CD14-positive monocyte (primary cell): ENCODE results near the gene GOLGA3. TPM values are rescaled to one million over a fixed set of nuclear protein-coding genes. Genes with fewer than 3 reads are reported as not detected.

Experiments
- DNase-seq, 3 donors: peaks; one replicate each; pipeline ENCODE4 v3.0.0-alpha.2; 2011 to 2022
- H2AFZ ChIP-seq: 2 replicates; pipeline ENCODE4 v1.6.0; 2012; ENCODE audit warnings: mild to moderate bottlenecking, low read depth, low read length, inconsistent platforms; ENCODE audit not compliant: insufficient read depth, poor library complexity, severe bottlenecking
- H3K27ac ChIP-seq, 2 donors: 1 replicate in 1 of 2; 2 replicates in 1 of 2; pipeline ENCODE4 v1.5.1; 2012 to 2013; ENCODE audit warnings: low read length in 2 of 2, control low read depth in 1 of 2, inconsistent platforms in 1 of 2, low read depth in 1 of 2, mild to moderate bottlenecking in 1 of 2
- H3K27me3 ChIP-seq, 2 donors: one replicate each; pipeline versions ENCODE4 v1.6.0 to v1.6.1; 2011 to 2013; ENCODE audit warnings: low read length in 2 of 2; ENCODE audit not compliant: control insufficient read depth in 2 of 2, insufficient read depth in 2 of 2
- H3K36me3 ChIP-seq, 2 donors: replicated peaks in 1 of 2; 1 replicate in 1 of 2; 2 replicates in 1 of 2; pipeline versions ENCODE4 v1.5.1 to v1.6.1; 2012 to 2013; ENCODE audit warnings: low read length in 2 of 2, control low read depth in 1 of 2, inconsistent platforms in 1 of 2, mild to moderate bottlenecking in 1 of 2; ENCODE audit not compliant: insufficient read depth in 2 of 2, control insufficient read depth in 1 of 2
- H3K4me1 ChIP-seq, 2 donors: 1 replicate in 1 of 2; 2 replicates in 1 of 2; pipeline versions ENCODE4 v1.5.1 to v1.6.1; 2012 to 2013; ENCODE audit warnings: low read length in 2 of 2, control low read depth in 1 of 2, inconsistent platforms in 1 of 2, mild to moderate bottlenecking in 1 of 2, moderate library complexity in 1 of 2; ENCODE audit not compliant: insufficient read depth in 2 of 2, control insufficient read depth in 1 of 2
- H3K4me2 ChIP-seq: replicated peaks from 2 replicates; pipeline ENCODE3; 2012; ENCODE audit warnings: low read length, moderate library complexity, mild to moderate bottlenecking; ENCODE audit not compliant: poor library complexity, severe bottlenecking; ENCODE audit errors: extremely low read depth
- H3K4me3 ChIP-seq, 3 experiments: fragments of 200-600 bp in 1 of 3; sonication (generic) in 1 of 3; replicated peaks in 1 of 3; 1 replicate in 2 of 3; 2 replicates in 1 of 3; pipeline ENCODE4 v1.5.1; 2011 to 2013; ENCODE audit warnings: low read length in 3 of 3, mild to moderate bottlenecking in 3 of 3, control low read depth in 2 of 3, low read depth in 2 of 3, inconsistent platforms in 1 of 3, moderate library complexity in 1 of 3
- H3K79me2 ChIP-seq: 2 replicates; pipeline ENCODE4 v1.6.0; 2012; ENCODE audit warnings: mild to moderate bottlenecking, control low read depth, inconsistent platforms, low read length, moderate library complexity; ENCODE audit not compliant: insufficient read depth
- H3K9ac ChIP-seq: 2 replicates; pipeline ENCODE4 v1.6.0; 2017; ENCODE audit warnings: low read length, mild to moderate bottlenecking; ENCODE audit not compliant: insufficient read depth, poor library complexity, severe bottlenecking
- H3K9me3 ChIP-seq, 2 donors: replicated peaks in 1 of 2; 1 replicate in 1 of 2; 2 replicates in 1 of 2; pipeline versions ENCODE4 v1.5.1 to v1.6.1; 2012 to 2013; ENCODE audit warnings: low read length in 2 of 2, control low read depth in 1 of 2; ENCODE audit not compliant: control insufficient read depth in 1 of 2, insufficient read depth in 1 of 2
- H4K20me1 ChIP-seq: 2 replicates; pipeline ENCODE4 v1.6.0; 2012; ENCODE audit warnings: mild to moderate bottlenecking, low read length, control low read depth, moderate library complexity; ENCODE audit not compliant: insufficient read depth
- H3K27ac Mint-ChIP-seq, 7 donors: one replicate each; pipeline ENCODE4 v1.8.0; 2020; ENCODE audit warnings: mild to moderate bottlenecking in 7 of 7, mixed read lengths in 7 of 7, moderate library complexity in 6 of 7, inconsistent platforms in 2 of 7
- H3K27me3 Mint-ChIP-seq, 3 donors: one replicate each; pipeline ENCODE4 v1.8.0; 2021 to 2022; ENCODE audit warnings: low read depth in 3 of 3, mild to moderate bottlenecking in 3 of 3, mixed read lengths in 3 of 3, moderate library complexity in 3 of 3, inconsistent platforms in 1 of 3
- H3K36me3 Mint-ChIP-seq, 2 donors: one replicate each; pipeline ENCODE4 v1.8.0; 2020; ENCODE audit warnings: mixed read lengths in 2 of 2, inconsistent platforms in 1 of 2, mild to moderate bottlenecking in 1 of 2
- H3K4me1 Mint-ChIP-seq: one replicate; pipeline ENCODE4 v1.8.0; 2020; ENCODE audit warnings: mild to moderate bottlenecking, mixed read lengths
- H3K4me3 Mint-ChIP-seq, 2 donors: one replicate each; pipeline ENCODE4 v1.8.0; 2020; ENCODE audit warnings: mild to moderate bottlenecking in 2 of 2, mixed read lengths in 2 of 2, moderate library complexity in 1 of 2
- H3K9me3 Mint-ChIP-seq, 7 donors: one replicate each; pipeline ENCODE4 v1.8.0; 2020 to 2022; ENCODE audit warnings: mixed read lengths in 7 of 7, mild to moderate bottlenecking in 6 of 7, moderate library complexity in 6 of 7, inconsistent platforms in 2 of 7
- WGBS: methylation state at CpG from one replicate; pipeline ENCODE4 v1.1.5; 2013; ENCODE audit warnings: missing lambda C conversion rate; ENCODE audit not compliant: insufficient coverage; 5-methylcytosine and 5-hydroxymethylcytosine counted together
- intact Hi-C, 2 donors: fragments of 100-400 bp; cut with micrococcal nuclease; formaldehyde crosslinking; loops; one replicate each; pipeline versions ENCODE4 v1.15.0 to v1.15.1; 2023
- polyA plus RNA-seq, 3 donors: library from polyadenylated mRNA; depleted of rRNA in 1 of 3; unstranded in 2 of 3; stranded (reverse) in 1 of 3; fragments of 300-500 nt in 2 of 3; fragments of >200 nt in 1 of 3; fragmentation: Illumina TruSeq in 2 of 3; gene quantifications; 1 replicate in 2 of 3; 2 replicates in 1 of 3; pipeline ENCODE4 v1.2.3, GENCODE V29; 2012 to 2021
- TF ChIP-seq, protein P1 (sequence below): fragments of 200-600 bp; IDR thresholded peaks from one replicate; pipeline ENCODE4 v1.8.0; 2022; ENCODE audit warnings: antibody characterized with exemption, mild to moderate bottlenecking

The GOLGA3 gene
- polyA plus RNA-seq, 3 donors, result 1.2 to 12.0 (median 2.4) TPM

DNA sequence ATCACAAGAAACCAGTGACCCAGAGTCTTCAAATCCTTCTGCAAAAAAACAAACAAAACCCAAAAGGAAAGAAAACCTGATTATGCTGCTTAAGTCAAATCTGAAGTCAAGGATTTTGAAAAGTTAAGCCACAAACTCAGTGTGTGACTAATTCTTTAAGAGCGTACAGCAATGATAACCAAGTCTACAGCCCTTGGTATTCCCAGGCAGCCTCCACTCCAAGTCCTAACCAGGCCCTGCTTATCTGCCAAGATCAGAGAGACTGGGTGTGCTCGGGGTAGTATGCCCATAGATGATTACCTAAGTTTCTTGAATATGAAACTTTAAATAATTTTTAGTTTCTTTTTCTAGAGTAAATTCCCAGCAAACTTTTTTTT, 104.9 kb downstream of the GOLGA3 start:
- no peaks in the 10 kb centered on the region for H3K9me3 ChIP-seq
- no peaks in the 10 kb centered on the region for H3K4me1 ChIP-seq
- TF ChIP-seq, protein P1, sequence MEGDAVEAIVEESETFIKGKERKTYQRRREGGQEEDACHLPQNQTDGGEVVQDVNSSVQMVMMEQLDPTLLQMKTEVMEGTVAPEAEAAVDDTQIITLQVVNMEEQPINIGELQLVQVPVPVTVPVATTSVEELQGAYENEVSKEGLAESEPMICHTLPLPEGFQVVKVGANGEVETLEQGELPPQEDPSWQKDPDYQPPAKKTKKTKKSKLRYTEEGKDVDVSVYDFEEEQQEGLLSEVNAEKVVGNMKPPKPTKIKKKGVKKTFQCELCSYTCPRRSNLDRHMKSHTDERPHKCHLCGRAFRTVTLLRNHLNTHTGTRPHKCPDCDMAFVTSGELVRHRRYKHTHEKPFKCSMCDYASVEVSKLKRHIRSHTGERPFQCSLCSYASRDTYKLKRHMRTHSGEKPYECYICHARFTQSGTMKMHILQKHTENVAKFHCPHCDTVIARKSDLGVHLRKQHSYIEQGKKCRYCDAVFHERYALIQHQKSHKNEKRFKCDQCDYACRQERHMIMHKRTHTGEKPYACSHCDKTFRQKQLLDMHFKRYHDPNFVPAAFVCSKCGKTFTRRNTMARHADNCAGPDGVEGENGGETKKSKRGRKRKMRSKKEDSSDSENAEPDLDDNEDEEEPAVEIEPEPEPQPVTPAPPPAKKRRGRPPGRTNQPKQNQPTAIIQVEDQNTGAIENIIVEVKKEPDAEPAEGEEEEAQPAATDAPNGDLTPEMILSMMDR, result no peak
- H2AFZ ChIP-seq, result no peak overlapping the region
- no peaks in the 10 kb centered on the region for H3K27me3 Mint-ChIP-seq
- H3K27me3 ChIP-seq, result no peaks in the 10 kb centered on the region
- peaks cover 7% of the 10 kb centered on the region for H4K20me1 ChIP-seq
- H3K9ac ChIP-seq, result no peak overlapping the region
- peaks cover 82 to 97% of the 10 kb centered on the region in 2 donors for H3K36me3 Mint-ChIP-seq
- H3K4me3 ChIP-seq, result no peak overlapping the region
- H3K27ac Mint-ChIP-seq, result peak overlapping the region in 1 of 7 donors; percentile 70
- H3K4me3 Mint-ChIP-seq, result no peak overlapping the region
- intact Hi-C loops, result no loop called here
- H3K4me1 Mint-ChIP-seq, result no peaks in the 10 kb centered on the region
- H3K4me2 ChIP-seq, result no peak overlapping the region
- no peak for DNase-seq
- peaks cover 0 to 2% (median 0%) of the 10 kb centered on the region in 7 donors for H3K9me3 Mint-ChIP-seq
- WGBS, result 100% methylated on average over 1 of the region's 2 CpGs
- no peak overlapping the region for H3K27ac ChIP-seq
- H3K79me2 ChIP-seq, result no peaks in the 10 kb centered on the region
- peaks cover 85 to 100% of the 10 kb centered on the region in 2 donors for H3K36me3 ChIP-seq

DNA sequence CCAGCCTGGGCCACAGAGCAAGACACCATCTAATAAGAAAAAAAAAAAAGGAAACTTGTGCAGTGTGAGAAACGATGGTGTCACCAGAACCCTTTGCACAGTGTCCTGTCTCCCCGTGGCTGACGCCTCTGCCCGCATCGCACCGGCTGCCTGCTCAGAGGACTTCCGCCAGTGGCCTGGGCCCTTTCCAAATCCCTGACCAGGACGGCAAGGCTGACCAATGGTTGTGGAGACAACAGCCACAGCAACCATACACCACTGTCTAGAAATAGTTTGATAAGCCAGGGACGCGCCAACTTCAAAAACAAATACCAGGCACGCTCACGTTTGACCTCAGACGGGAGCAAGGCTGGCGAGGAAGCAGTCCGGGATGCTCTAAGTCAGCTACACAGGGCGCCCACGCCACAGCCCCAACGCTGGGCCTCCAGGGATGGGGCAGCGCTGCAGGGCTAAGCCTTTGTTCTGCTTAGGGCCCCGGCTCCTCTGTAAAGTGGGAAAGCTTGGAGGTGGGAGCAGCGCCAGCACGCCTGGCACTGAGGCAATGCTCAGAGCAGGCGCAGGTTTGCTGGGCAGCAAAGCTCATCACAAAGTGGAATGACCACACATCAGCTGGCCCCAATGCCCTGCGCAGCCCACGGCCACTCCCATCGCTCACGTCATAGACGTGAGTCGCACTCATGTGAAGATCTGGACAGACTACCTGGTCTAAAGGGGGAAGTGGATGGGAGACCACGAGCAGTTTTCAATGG, 105.5 kb downstream of the GOLGA3 start:
- no peaks in the 10 kb centered on the region for H3K4me1 Mint-ChIP-seq
- no peak overlapping the region for H3K9ac ChIP-seq
- H3K9me3 ChIP-seq, result no peaks in the 10 kb centered on the region
- H3K36me3 ChIP-seq, result peaks cover 82 to 96% of the 10 kb centered on the region in 2 donors
- H3K79me2 ChIP-seq, result no peaks in the 10 kb centered on the region
- no peak overlapping the region for H3K4me2 ChIP-seq
- peaks cover 0 to 2% (median 0%) of the 10 kb centered on the region in 7 donors for H3K9me3 Mint-ChIP-seq
- no peak overlapping the region for H3K4me3 Mint-ChIP-seq
- DNase-seq, result peak in 1 of 3 donors; percentile 3
- no peaks in the 10 kb centered on the region for H3K27me3 Mint-ChIP-seq
- no peaks in the 10 kb centered on the region for H3K4me1 ChIP-seq
- intact Hi-C loops, result no loop called here
- H3K27me3 ChIP-seq, result no peaks in the 10 kb centered on the region
- H3K4me3 ChIP-seq, result no peak overlapping the region
- peaks cover 4% of the 10 kb centered on the region for H4K20me1 ChIP-seq
- H3K27ac ChIP-seq, result no peak overlapping the region
- peaks cover 80 to 94% of the 10 kb centered on the region in 2 donors for H3K36me3 Mint-ChIP-seq
- no peak overlapping the region for H2AFZ ChIP-seq
- WGBS, result 93% methylated on average over 23 of the region's 30 CpGs
- TF ChIP-seq, protein P1, result no peak
- peak overlapping the region in 3 of 7 donors; percentile 21 to 80 (median 44) for H3K27ac Mint-ChIP-seq
